Measurements from ENCODE around the gene TMEM117. TPM values are rescaled to one million over a fixed set of nuclear protein-coding genes. Genes with fewer than 3 reads are reported as not detected.

The TMEM117 gene
- total and polyA plus RNA-seq, 7 donors = 1.9 to 4.7 (median 3.9) TPM

GRCh38 chr12:43978556-43978955 lies 142.7 kb downstream of the TMEM117 start:
- 90 to 96% (median 93%) methylated on average over 2 of the region's 2 CpGs for WGBS, 3 donors
- Histone ChIP-seq H3K27me3 (ENCODE audit: insufficient read depth in 3 of 3, low read length in 2 of 3) (no peaks in the 10 kb centered on the region), H3K36me3 (ENCODE audit: insufficient read depth in 1 of 2, low read depth in 1 of 2) (no peaks in the 10 kb centered on the region), H3K4me1 (no peaks in the 10 kb centered on the region), H3K4me3 (no peak overlapping the region), H3K27ac (no peak overlapping the region), H3K9me3 (no peaks in the 10 kb centered on the region)
- intact Hi-C loops (cut with DNase I) = no loop called here
- ATAC-seq (no peak), DNase-seq (no peak)
- no peak for TF ChIP-seq CTCF (IDR thresholded peaks at IDR 0.05)

DNA sequence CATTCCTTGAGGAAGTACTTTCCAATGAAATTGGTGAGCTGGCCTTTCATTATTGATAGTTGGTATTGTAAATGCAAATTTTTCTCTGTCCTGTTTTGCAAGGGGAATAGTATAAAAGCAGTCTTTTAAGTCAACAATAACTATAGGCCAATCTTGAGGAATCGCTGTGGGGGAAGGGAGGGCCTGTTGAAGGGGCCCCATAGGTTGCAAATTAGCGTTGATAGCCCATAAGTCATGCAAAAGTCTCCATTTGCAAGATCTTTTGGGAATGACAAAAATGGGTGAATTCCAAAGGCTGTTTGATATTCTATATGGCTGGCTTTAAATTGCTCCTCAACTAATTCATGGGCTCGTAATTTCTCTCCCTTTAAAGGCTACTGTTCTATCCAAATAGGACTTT lies 143.6 kb downstream of the TMEM117 start:
- H3K36me3 ChIP-seq (ENCODE audit: insufficient read depth in 1 of 2, low read depth in 1 of 2) = no peaks in the 10 kb centered on the region
- no peaks in the 10 kb centered on the region for H3K27me3 ChIP-seq (ENCODE audit: insufficient read depth in 3 of 3, low read length in 2 of 3)
- no peak for TF ChIP-seq CTCF (IDR thresholded peaks at IDR 0.05)
- H3K27ac ChIP-seq = no peak overlapping the region
- no peak overlapping the region for H3K4me3 ChIP-seq
- no peaks in the 10 kb centered on the region for H3K9me3 ChIP-seq
- WGBS, 3 donors = 69 to 89% (median 85%) methylated on average over 3 of the region's 3 CpGs
- no peak for DNase-seq
- no peak for ATAC-seq
- intact Hi-C loops (cut with DNase I) = no loop called here
- H3K4me1 ChIP-seq = no peaks in the 10 kb centered on the region

DNA sequence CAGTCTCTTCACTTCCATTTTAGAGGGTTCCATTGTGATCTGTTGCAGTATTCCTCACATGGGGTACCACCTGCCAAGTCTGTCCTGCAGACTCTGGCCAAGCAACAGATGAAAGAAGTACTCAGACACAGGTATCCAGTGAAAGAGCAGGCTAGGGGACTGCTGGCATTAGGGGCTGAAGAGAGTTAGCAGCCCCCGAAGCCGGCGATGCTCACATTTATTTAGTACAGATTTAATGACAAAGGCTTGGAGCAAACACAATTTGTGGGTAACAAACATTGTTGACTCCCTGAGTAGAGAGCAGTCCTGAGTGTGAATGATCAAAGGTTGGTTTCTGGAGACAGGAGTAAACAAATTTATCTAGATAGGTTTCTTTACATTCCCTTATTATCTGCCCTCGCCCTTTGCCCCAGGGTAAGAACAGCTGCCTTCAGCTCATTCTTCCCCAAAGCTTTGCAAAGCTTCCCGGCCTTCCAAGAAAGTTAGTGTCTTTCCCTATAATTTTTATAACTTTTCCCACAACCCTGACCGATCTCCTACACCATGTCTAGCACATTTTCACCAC lies 144.8 kb downstream of the TMEM117 start:
- no peak for ATAC-seq
- Histone ChIP-seq H3K4me1 (no peaks in the 10 kb centered on the region), H3K27ac (no peak overlapping the region), H3K36me3 (ENCODE audit: insufficient read depth in 1 of 2, low read depth in 1 of 2) (no peaks in the 10 kb centered on the region), H3K9me3 (no peaks in the 10 kb centered on the region), H3K4me3 (no peak overlapping the region), H3K27me3 (ENCODE audit: insufficient read depth in 3 of 3, low read length in 2 of 3) (no peaks in the 10 kb centered on the region)
- intact Hi-C loops (cut with DNase I) = no loop called here
- WGBS, 3 donors = 92 to 98% (median 97%) methylated on average over 6 of the region's 6 CpGs
- no peak for DNase-seq
- no peak for TF ChIP-seq CTCF (IDR thresholded peaks at IDR 0.05)

GRCh38 chr12:43981726-43982125 lies 145.8 kb downstream of the TMEM117 start:
- H3K4me1 ChIP-seq = no peaks in the 10 kb centered on the region
- no peaks in the 10 kb centered on the region for H3K27me3 ChIP-seq (ENCODE audit: insufficient read depth in 3 of 3, low read length in 2 of 3)
- intact Hi-C loops (cut with DNase I) = no loop called here
- ATAC-seq (no peak), DNase-seq (no peak)
- H3K27ac ChIP-seq = no peak overlapping the region
- H3K36me3 ChIP-seq (ENCODE audit: insufficient read depth in 1 of 2, low read depth in 1 of 2) = no peaks in the 10 kb centered on the region
- no peak overlapping the region for H3K4me3 ChIP-seq
- H3K9me3 ChIP-seq = no peaks in the 10 kb centered on the region
- TF ChIP-seq CTCF (IDR thresholded peaks at IDR 0.05) = no peak

- 78 to 83% (median 80%) methylated on average over 2 of the region's 2 CpGs for WGBS, 3 donors
- H3K4me3 ChIP-seq = no peak overlapping the region
- DNase-seq (no peak), ATAC-seq (no peak)
- no peak for TF ChIP-seq CTCF (IDR thresholded peaks at IDR 0.05)
- H3K36me3 ChIP-seq (ENCODE audit: insufficient read depth in 1 of 2, low read depth in 1 of 2) = no peaks in the 10 kb centered on the region
- no peaks in the 10 kb centered on the region for H3K4me1 ChIP-seq
- no peaks in the 10 kb centered on the region for H3K9me3 ChIP-seq
- intact Hi-C loops (cut with DNase I) = no loop called here
- H3K27ac ChIP-seq = no peak overlapping the region
- no peaks in the 10 kb centered on the region for H3K27me3 ChIP-seq (ENCODE audit: insufficient read depth in 3 of 3, low read length in 2 of 3)
Measured at GRCh38 chr12:43982544-43982943, 146.7 kb downstream of the TMEM117 start.

Data from psoas muscle (tissue), 8 donors.